Choroid plexus epithelial cell (primary cell): Measurements from ENCODE around the gene NPPC.

Experiments used
- DNase-seq: peaks from one replicate; pipeline ENCODE4 v3.0.0-alpha.2; 2010; ENCODE audit warnings: low read depth
- H3K4me3 ChIP-seq: 2 replicates; pipeline ENCODE4 v1.5.1; 2011; ENCODE audit warnings: low read depth, mild to moderate bottlenecking, control low read depth, low read length, moderate library complexity
- TF ChIP-seq, protein P1 (sequence below): conservative IDR thresholded peaks from 2 replicates; pipeline ENCODE4 v1.5.1; 2011; ENCODE audit warnings: low read depth, mild to moderate bottlenecking, control low read depth, inconsistent platforms, low read length, moderate library complexity

NPPC gene

DNA sequence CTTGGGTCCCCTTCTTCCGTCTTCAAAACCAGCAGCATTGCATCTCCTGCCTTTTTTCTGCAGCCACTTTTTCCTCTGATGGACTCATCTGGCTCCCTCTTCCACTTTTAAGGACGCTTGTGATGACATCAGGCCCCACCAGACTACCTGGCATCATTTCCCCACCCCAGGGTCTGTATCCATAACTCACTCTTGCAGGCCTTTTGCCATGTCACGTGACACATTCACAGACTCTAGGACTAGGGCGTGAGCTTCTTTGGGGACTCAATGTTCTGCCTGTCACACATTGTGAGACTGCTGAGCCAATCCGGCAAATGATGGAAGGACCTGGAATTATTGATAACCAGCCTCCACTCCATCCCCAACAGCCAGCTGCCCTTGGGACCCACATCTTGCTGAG is 23.6 kb downstream of the NPPC start:
- no peak overlapping the region for H3K4me3 ChIP-seq
- no peak for DNase-seq
- TF ChIP-seq, protein P1, sequence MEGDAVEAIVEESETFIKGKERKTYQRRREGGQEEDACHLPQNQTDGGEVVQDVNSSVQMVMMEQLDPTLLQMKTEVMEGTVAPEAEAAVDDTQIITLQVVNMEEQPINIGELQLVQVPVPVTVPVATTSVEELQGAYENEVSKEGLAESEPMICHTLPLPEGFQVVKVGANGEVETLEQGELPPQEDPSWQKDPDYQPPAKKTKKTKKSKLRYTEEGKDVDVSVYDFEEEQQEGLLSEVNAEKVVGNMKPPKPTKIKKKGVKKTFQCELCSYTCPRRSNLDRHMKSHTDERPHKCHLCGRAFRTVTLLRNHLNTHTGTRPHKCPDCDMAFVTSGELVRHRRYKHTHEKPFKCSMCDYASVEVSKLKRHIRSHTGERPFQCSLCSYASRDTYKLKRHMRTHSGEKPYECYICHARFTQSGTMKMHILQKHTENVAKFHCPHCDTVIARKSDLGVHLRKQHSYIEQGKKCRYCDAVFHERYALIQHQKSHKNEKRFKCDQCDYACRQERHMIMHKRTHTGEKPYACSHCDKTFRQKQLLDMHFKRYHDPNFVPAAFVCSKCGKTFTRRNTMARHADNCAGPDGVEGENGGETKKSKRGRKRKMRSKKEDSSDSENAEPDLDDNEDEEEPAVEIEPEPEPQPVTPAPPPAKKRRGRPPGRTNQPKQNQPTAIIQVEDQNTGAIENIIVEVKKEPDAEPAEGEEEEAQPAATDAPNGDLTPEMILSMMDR = no peak

DNA sequence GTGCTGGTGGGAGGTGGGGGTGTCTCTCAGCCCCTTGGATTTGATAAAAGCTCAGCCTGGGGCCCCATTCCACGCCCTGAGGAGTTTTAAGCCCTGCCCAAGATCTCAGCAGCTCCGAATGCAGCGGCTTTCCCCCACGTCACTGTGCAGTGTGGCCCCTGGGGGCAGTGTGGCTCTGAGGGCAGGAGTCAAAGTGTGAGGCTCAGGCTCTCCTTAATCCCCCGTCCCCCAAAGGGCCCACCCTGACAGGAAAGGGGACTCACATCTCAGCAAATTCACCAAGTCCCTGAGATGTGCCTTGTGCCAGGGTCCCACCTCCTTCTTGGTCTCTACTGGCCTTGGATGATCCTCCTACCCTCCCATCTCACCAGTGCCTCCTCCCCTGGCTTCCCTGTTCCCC is 25.2 kb downstream of the NPPC start:
- TF ChIP-seq, protein P1 = no peak
- H3K4me3 ChIP-seq = no peak overlapping the region
- no peak for DNase-seq

DNA sequence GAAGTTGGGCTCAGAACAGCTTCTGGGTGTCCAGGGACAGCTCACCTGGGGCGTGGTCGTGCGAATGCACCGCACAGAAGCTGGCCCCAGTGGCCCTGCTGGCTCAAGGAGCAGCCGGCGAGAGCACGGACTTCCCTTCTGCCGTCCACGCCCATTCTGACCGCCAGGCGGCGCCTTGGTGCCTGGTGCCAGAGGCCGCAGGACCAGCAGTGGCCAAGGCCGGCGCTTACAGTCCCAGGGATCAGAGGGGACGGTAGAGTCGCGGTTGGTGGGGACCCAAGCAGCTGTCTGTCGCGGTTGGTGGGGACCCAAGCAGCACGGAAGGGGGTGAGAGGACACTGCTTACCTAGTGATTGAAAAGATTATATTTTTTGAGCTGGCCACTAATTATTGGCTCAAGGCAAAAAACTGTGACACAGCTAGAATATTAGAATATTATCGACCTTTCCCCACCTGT is 25.7 kb downstream of the NPPC start:
- TF ChIP-seq, protein P1 = peak; percentile 95
- peak; percentile 75 for DNase-seq
- H3K4me3 ChIP-seq = no peak overlapping the region

DNA sequence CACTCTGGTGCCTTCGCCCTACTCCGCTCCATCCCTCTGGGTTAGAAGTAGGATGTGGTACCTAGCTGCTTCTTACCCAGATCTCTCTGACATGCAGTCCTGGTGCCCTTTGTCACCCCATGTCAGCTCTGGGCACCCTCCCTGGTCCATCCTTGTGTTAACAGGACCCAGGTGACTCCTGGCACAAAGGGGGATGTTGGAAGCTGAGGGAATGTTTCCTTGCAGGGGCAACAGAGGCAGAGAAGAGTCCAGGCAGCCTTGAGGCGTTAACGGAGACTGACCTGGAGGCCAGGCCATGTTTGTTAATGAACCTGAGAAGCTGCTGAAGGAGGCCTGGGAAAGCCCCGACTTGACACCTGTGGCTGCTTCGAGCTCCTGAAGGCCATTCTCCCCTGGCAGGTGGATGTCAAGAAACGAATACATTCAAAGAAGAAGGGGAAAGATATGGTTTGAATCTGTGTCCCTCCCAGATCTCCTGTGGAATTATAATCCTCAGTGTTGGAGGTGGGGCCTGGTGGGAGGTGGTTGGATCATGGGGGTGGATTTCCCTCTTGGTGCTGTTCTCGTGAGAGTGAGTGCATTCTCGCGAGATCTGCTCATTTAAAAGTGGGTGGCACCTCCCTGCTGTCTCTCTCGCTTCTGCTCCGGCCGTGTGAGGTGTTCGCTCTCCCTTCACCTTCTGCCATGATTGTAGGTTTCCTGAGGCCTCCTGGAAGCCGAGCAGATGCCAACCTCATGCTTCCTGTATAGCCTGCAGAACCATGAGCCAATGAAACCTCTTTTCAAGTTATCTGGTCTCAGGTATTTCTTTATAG is 31.4 kb downstream of the NPPC start:
- H3K4me3 ChIP-seq = no peak overlapping the region
- DNase-seq = no peak
- TF ChIP-seq, protein P1 = no peak

DNA sequence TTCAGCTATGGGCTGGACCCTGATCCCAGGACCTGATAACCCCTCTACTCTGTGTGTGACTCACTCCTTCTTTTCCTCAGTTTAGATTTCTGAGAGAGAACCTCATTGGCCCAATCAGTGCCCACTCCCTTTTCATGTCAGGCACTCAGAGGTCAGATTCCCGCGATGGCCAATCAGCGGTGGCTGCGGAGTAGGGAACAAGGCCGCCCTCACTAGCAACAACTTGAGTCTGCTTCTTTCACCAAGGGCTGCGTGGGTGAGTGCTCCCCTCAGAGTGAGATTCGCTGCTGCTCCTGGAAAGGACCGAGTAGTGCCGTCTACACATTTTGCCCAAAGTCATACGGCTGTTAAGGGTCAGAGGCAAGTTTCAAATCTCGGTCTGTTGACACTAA is 34.7 kb downstream of the NPPC start:
- no peak for DNase-seq
- TF ChIP-seq, protein P1 = no peak
- H3K4me3 ChIP-seq = no peak overlapping the region

DNA sequence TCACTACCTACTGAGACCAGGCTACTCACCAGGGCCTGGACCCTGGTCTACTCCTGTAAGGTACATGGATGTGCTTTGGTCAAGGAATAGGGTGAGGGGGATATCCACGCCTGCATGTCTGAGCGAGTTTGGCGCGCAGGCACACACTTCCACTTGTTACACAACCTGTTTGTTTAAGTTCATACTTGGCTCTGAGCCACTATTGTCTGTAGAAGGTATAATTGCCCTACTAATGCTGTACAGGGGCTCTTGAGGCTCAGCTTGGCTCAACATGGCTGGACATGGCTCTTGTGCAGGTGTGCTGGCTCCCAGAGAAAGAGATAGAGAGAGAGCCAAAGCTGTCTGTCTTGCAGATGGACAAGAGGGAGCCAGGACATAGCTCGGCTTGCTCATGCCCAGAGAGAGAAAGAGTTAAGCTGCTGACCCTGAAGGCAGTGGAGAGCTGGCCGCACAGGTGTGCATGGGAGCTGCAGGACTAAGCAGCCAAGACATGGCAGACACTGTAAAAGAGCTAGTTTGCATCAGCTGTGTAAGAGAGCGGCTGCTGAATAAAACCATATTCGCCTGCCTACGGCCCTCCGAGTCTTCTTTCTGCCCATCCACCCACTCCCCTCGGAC is 35.2 kb downstream of the NPPC start:
- H3K4me3 ChIP-seq = no peak overlapping the region
- TF ChIP-seq, protein P1 = no peak
- no peak for DNase-seq
